NCI-H510A treated with DMSO at 0.1 percent for 48 hours (cell line): ENCODE results near the gene SORT1.
"Not testable (repeated sequence)": the region's sequence is repeated elsewhere in the genome, so short reads cannot be mapped to it uniquely, and the experiment has no call there.

Experiments used
- DNase-seq: peaks from one replicate; lab custom pipeline; 2025; lab: John Stamatoyannopoulos, UW

SORT1 gene

DNA sequence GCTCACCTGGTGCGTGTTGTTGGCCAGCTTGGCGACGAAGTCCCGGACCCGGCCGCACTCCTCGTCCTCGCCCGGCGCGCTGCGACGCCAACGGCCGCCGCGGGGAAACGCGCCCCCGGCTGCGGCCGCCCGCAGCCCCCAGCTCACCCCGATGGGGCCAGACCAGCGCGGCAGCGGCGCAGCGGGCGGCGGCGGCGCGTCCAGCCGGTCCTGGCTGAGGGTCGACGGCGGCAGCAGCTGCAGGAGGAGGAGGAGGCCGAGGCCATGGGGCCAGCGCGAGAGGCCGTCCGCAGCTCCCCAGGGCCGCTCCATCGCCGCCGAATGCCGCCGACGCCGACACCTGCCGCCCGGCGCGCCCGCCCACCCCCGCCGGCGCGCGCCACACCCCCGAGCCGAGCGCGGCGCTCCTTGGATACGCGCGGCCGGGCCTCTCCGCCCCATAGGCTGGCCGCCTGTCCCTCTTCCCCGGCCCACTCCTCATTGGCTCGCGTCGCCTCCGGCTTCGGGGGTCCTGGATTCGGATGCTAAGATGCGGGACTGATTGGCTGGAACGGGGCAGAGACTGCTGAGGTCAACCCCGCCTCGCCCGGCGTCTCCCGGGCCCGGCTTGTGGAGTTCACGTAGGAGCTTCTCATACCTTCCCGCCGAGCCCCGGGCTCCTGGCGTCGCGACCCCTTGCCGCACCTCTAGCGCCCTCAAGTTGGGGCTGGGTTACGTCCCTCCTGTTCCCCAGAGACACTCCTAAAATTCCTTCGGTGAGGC, at the start of gene SORT1:
Gene SORT1, minus strand, starts transcription at position 338 of the 762 bp plus-strand sequence. Its CDS starts 26 bp downstream, at position 312.
- DNase-seq, result peak; percentile 91

DNA sequence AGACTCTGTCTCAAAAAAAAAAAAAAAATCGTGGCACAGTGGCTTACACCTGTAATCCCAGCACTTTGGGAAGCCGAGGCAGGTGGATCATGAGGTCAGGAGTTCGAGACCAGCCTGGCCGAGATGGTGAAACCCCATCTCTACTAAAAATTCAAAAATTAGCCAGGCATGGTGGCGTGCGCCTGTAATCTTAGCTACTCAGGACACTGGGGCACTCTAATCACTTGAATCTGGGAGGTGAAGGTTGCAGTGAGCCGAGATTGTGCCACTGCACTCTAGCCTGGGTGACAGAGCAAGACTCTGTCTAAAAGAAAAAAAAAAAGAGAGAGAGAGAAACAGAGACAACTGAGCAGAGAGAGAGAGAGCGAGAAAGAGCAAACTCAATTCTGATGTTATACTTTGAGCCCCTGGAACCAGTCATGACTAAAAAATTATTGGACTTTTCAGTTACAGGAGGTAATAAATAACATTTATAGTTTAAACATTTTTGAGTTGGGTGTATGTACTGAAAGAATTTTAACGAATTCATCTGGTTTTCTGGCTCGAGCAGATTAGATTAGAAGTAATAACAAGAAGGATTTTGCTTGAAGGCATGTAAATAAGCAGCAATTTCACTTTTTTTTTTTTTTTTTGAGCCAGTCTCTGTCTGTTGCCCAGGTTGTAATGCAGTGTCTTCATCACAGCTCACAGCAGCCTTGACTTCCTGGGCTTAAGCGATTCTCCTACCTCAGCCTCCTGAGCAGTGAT, 48.4 kb upstream of the SORT1 start:
- not testable (repeated sequence) for DNase-seq

- no peak for DNase-seq
Measured at GRCh38 chr1:109444346-109444745, 46.6 kb upstream of the SORT1 start.

DNA sequence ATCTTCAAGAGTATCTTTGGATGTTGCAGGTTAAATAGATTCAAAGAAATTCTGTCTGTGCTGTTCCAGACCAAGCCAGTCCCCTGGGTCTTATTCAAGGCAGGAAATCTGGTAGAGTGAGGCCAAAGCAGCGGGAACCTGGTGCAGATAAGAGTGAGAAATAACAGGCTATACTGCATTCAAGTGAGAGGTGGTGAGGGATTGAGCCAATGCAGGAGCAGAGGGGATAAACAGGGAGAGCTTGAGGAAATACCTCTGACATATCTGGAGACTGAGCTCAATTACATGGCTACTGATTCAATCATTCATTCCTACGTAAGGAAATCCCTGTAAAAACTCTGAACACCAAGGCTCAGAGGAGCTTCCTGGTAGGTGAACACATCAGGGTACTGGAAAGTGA, 45.8 kb upstream of the SORT1 start:
- DNase-seq, result no peak

- no peak for DNase-seq
Measured at GRCh38 chr1:109441069-109441468, 43.4 kb upstream of the SORT1 start.

DNA sequence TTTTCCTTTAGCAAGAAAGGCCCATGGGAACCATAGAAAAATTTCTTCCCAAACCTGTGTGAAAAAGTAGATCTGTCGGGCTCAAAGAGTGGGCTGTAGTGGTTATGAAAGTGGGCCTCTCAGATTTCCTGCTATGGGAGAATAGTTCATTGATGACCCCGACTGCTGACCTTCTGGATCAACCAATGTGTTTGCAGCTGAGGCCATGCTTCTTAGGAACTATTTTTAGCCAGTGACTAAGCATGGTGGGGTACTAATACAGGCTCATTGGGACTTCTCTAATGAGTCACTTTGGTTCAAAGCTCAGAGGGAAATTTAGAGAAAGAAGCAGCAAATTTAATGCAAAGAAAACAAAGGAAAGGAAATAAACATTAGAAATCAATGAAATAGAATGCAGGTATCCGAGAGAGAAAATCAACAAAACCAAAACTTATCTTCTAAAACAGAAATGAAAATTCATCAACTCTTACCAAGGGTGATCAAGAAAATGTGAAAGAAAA, 41.1 kb upstream of the SORT1 start:
- no peak for DNase-seq

DNA sequence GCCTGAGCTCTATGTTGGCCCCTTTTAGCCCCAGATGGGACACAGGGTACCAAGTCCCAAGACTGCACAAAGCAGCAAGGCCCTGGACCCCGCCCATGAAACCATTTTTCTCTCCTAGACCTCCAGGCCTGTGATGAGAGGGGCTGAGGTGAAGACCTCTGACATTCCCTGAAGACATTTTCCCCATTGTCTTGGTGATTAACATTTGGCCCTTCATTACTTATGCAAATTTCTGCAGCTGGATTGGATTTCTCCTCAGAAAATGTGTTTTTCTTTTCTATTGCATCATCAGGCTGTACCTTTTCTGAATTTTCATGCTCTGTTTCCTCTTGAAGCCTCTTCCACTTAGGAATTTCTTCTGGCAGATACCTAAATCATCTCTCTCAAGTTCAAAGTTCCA, 36.8 kb upstream of the SORT1 start:
- no peak for DNase-seq

GRCh38 chr1:109433322-109433721, 35.6 kb upstream of the SORT1 start:
- no peak for DNase-seq

DNA sequence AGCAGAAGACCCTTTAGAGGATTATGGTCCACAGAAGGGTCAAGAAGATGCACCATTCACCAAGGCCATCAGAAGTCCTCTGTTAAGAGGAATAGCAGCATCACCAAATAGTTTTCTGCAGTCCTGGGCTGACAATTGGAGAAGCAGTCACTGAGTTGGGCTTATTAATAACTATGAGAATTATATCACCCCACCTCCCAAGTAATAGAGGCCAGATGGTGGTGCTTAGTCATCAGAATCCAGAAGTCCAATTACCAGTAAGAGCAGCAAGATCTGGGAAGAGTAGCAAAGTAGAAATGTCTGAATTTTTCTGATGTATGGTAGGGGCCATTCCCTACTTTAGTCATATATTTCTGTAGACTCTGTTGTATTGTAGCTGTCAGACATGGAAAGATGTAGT, 34.6 kb upstream of the SORT1 start:
- no peak for DNase-seq

- no peak for DNase-seq
Measured at GRCh38 chr1:109427171-109427467, 29.4 kb upstream of the SORT1 start.

- peak; percentile 98 for DNase-seq
Measured at GRCh38 chr1:109426281-109427170, 28.8 kb upstream of the SORT1 start, which contains the start of gene PSMA5. Gene PSMA5, minus strand, starts transcription at chr1:109426448. Its CDS starts 118 bp downstream, at chr1:109426330.

DNA sequence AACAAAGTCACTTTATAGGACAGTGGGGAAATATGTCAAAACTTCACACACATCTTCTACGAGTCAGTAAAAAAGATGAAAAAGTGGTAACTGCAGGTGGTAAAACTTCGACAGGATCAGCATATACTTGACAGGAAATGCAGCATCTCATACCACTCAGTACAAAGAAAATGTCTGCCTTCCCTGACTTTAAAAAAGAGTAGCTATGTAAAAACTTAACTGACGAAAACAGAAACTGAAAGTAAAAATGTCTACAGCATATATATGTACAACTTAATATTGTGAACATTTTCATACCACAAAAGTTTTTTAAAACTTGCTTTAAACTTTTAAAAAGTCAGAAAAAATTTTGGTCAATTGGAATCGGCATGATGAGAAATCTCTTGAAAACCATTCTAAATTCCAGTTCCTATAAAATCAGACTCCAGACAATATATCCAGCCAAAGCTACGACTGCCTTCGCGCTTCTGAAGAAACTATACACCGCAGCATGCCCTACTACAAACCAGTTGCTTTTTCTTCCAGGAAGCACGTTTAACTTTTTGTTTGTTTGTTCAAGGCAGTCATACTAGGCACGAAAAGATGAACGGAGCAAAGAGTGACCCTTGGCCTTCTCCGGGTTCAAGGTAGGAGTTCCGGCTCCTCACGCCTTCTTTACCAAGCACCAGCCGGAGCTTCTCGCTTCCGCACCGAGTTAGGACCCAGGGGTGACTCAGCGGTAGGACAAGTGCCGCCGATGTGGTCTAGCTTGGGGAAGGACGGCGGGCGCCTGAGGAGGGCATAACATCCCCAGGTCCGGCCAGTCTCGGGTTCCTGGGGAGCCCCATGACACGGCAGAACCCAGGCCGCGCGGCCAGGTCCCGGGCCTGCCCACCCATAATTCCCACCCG, 27.9 kb upstream of the SORT1 start:
- DNase-seq, result peak; percentile 22

DNA sequence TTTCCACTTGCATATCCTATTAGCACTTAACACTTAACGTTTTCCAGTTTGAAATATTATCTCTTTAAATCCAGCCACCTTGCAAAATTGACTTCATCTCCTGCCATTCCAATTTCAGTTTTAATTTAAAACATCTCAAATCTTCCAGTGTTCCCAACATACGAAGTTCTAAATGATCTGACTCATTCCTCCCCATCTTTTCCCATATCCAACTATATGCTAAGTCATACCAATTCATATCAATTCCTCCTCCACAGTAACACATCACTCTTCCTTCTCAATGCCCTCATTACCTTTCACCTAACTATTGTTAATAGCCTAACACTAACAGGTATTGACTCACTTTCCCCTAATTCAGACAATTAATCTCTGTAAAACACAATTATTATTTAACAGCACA, 25.8 kb upstream of the SORT1 start:
- DNase-seq, result no peak

- no peak for DNase-seq
Measured at GRCh38 chr1:109412551-109412950, 14.8 kb upstream of the SORT1 start.

- no peak for DNase-seq
Measured at GRCh38 chr1:109404838-109405237, 7.1 kb upstream of the SORT1 start.

DNA sequence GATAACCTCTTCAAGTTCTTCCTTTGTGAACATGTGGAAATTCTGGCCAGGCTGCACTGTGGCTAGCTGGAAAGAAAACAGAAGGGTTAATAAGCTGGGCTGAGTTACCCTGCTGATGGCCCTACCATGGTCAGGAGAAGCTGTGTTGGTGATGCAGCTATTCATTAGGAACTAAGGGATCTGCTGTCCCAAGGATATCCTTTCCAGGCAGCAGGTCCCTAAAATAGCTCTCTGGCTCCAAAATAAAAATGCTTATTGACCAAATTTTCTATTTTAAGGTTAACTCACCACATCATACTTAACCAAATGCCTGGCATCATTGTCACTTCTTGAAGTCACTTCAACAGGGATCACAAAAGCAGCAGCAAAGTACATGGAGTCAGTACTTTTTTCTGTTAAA, 4.3 kb upstream of the SORT1 start:
- DNase-seq, result no peak

GRCh38 chr1:109400035-109400655, 2.4 kb upstream of the SORT1 start:
- DNase-seq, result no peak

DNA sequence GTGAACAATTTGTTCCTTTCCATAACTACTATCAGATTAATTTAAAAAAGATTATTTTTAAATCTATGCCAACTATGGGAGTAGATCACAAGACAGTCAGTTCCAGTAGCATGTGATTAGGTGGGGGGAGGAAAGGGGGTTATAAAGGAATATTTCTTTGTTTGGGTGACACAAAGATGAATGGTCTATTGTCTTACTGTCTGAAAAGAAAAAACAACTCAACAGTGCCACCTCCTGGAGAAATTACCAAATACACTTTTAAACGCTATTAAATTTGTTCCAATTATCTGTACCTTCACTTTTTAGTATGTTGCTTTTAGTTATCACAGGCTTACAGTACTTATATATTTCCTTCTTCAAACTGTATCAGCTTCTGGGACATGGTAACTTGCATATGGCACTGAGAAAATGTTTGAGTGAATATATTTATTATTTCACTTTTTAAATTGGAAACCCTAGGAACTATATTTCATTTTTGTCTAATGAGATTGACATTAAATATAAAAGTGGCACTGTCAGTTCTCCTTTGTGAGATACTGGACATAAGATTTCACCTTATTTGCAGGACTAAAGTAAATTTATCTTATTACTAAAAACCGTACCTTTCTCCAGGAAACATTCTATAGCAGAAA, 1.7 kb upstream of the SORT1 start:
- DNase-seq, result peak; percentile 83

DNA sequence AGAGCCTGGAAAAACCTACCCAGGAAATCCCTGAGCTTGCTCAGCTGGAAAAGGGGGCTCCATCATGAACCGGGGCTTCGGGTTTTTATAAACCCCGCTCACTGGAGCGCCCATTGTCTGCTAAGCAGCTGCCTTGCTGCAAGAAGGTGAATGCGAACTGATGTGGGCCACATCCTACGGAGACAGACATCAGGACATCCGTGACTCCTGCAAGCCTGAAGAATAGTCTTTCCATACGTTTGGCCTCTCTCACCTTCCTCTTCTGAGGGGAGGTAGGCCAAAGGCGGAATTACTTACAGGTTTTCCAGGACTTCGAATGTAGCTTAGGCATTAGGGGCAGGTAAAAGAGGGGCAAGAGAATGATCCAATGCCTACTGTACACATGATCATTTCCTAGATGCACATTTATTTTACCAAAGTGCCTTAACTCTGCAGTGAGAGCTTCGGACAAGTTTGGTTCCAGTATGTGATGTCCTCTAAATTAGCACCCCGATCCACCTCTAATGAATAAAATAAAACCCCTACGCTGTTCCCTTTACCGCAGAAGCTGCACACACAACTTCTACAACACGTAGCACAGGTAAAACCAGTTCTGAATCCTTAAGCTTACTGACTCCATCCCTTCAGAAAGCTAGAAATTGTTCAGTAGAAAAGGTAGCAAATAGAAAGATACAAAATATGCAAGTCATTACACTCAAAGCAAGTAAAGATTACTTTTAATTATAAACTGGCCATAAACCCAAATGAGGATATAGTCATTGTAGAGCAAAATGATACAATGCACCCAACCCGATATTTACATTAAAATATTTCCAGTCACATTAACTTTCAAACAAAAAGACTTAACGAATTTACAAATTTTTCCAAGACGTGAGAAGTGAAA, 866 bp upstream of the SORT1 start:
- peak; percentile 60 for DNase-seq
